PC-3 (cell line): Measurements from ENCODE around the gene CHD6. TPM values are rescaled to one million over a fixed set of nuclear protein-coding genes. Genes with fewer than 3 reads are reported as not detected.

Source experiments
- ATAC-seq: fragments of 200-7000 bp; cut with Tn5 transposase; 2 replicates; pipeline ENCODE4 v1.9.1; 2020; ENCODE audit warnings: mild to moderate bottlenecking, moderate library complexity
- BruUV-seq: library from RNA; stranded (reverse); fragments of 400-500 nt; replicated peaks from 2 replicates; lab custom pipeline; 2021; lab: Mats Ljungman, UMichigan
- CTCF ChIA-PET: fragments of 300-600 bp; sonication (Branson Sonifier 250); formaldehyde crosslinking; loops from one replicate; lab custom pipeline; 2022; ENCODE audit warnings: antibody characterized with exemption; lab: Charles Lee
- POLR2A ChIA-PET: fragments of 300-600 bp; sonication (Branson Sonifier 250); formaldehyde crosslinking; loops from one replicate; lab custom pipeline; 2022; ENCODE audit warnings: antibody characterized with exemption; ENCODE audit not compliant: unreplicated experiment; lab: Charles Lee
- DNase-seq: peaks from one replicate; pipeline ENCODE4 v3.0.0-alpha.2; 2015
- H2AFZ ChIP-seq: fragments of 300-600 bp; sonication (generic); 2 replicates; pipeline ENCODE4 v1.6.0; 2016; ENCODE audit warnings: antibody characterized with exemption, low read length
- H3F3A ChIP-seq: fragments of 300-600 bp; sonication (generic); one replicate; pipeline ENCODE4 v1.6.0; 2017; ENCODE audit warnings: antibody characterized with exemption, low read length, control low read depth, mild to moderate bottlenecking; ENCODE audit not compliant: unreplicated experiment
- H3K27ac ChIP-seq: fragments of 300-600 bp; sonication (generic); 2 replicates; pipeline ENCODE4 v1.5.1; 2016; ENCODE audit warnings: mild to moderate bottlenecking, low read length
- H3K27me3 ChIP-seq: fragments of 300-600 bp; sonication (generic); 2 replicates; pipeline ENCODE4 v1.6.1; 2016; ENCODE audit warnings: low read length, mixed read lengths
- H3K36me3 ChIP-seq: fragments of 300-600 bp; sonication (generic); 2 replicates; pipeline ENCODE4 v1.6.1; 2016; ENCODE audit warnings: low read depth, mixed run types, low read length, mixed read lengths
- H3K4me1 ChIP-seq: fragments of 300-600 bp; sonication (generic); 2 replicates; pipeline ENCODE4 v1.5.1; 2016; ENCODE audit warnings: low read length; ENCODE audit not compliant: insufficient read depth
- H3K4me2 ChIP-seq: fragments of 300-600 bp; sonication (generic); 2 replicates; pipeline ENCODE4 v1.6.0; 2016; ENCODE audit warnings: low read length
- H3K4me3 ChIP-seq: fragments of 300-600 bp; sonication (generic); 2 replicates; pipeline ENCODE4 v1.5.1; 2016; ENCODE audit warnings: mild to moderate bottlenecking, low read length, mixed read lengths
- H3K79me2 ChIP-seq: fragments of 300-600 bp; sonication (generic); 2 replicates; pipeline ENCODE4 v1.6.1; 2017; ENCODE audit warnings: low read length, mixed read lengths
- H3K9ac ChIP-seq: fragments of 300-600 bp; sonication (generic); 2 replicates; pipeline ENCODE4 v1.6.0; 2016; ENCODE audit warnings: mild to moderate bottlenecking, low read length
- H3K9me2 ChIP-seq: fragments of 300-600 bp; sonication (generic); replicated peaks from 2 replicates; pipeline ENCODE4 v1.6.1; 2016; ENCODE audit warnings: mixed run types, low read length, mixed read lengths
- H3K9me3 ChIP-seq: fragments of 300-600 bp; sonication (generic); 2 replicates; pipeline ENCODE4 v1.6.1; 2016; ENCODE audit warnings: low read length, mixed read lengths
- H4K20me1 ChIP-seq: fragments of 300-600 bp; sonication (generic); 2 replicates; pipeline ENCODE4 v1.6.1; 2016; ENCODE audit warnings: low read length, mixed read lengths
- EZH2 ChIP-seq: fragments of 300-600 bp; sonication (generic); IDR thresholded peaks from one replicate; pipeline ENCODE4 v1.6.1; 2017; ENCODE audit warnings: antibody characterized with exemption, mild to moderate bottlenecking, low read length; ENCODE audit not compliant: unreplicated experiment
- EZH2phosphoT487 ChIP-seq: fragments of 300-600 bp; sonication (generic); IDR thresholded peaks from 2 replicates; pipeline ENCODE4 v1.6.1; 2018; ENCODE audit warnings: mild to moderate bottlenecking, antibody characterized with exemption, low read length, borderline replicate concordance
- intact Hi-C: fragments of 100-400 bp; cut with micrococcal nuclease; formaldehyde crosslinking; loops from 2 replicates; pipeline ENCODE4 v1.9.0; 2023
- total RNA-seq: library from RNA; depleted of rRNA; stranded (reverse); fragments of >200 nt; gene quantifications from 2 replicates; pipeline ENCODE4 v1.2.3, GENCODE V29; 2014
- TF ChIP-seq, protein P1 (sequence below): fragments of 300-600 bp; sonication (generic); conservative IDR thresholded peaks from 2 replicates; pipeline ENCODE4 v1.5.1; 2017; ENCODE audit warnings: antibody characterized with exemption, low read depth, mild to moderate bottlenecking, low read length

The CHD6 gene
- total RNA-seq, 1 experiment from 2014 or later = 19.5 TPM

DNA sequence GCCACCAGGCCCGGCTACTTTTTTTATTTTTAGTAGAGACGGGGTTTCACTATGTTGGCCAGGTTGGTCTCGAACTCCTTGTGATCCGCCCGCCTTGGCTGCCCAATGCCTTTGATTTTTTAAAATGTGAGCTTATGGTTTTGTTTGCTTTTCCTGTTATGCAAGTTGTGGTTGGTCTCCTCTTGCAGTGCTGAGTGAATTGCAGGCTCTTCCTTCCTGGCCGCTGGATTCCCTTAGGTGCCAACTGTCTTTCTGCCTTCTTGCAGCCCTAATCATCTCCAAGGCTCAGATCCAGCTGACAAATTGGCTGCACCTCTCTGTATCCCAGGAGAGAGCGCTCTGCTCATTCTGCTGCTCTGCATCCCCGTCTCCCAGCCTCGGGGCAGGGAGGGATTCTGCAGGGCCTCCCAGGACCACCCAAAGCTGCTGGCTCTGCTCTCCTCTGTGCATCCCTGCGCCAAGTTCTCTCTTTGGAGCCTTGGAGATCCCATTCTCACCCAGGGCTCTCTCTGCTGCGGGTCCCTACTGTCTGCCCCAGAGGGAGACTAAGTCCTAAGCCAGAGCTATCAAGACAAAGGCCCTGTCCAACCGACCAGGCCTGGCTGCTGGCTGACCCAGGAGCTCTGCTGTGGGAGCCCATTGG, 237.5 kb downstream of the CHD6 start:
- TF ChIP-seq, protein P1, sequence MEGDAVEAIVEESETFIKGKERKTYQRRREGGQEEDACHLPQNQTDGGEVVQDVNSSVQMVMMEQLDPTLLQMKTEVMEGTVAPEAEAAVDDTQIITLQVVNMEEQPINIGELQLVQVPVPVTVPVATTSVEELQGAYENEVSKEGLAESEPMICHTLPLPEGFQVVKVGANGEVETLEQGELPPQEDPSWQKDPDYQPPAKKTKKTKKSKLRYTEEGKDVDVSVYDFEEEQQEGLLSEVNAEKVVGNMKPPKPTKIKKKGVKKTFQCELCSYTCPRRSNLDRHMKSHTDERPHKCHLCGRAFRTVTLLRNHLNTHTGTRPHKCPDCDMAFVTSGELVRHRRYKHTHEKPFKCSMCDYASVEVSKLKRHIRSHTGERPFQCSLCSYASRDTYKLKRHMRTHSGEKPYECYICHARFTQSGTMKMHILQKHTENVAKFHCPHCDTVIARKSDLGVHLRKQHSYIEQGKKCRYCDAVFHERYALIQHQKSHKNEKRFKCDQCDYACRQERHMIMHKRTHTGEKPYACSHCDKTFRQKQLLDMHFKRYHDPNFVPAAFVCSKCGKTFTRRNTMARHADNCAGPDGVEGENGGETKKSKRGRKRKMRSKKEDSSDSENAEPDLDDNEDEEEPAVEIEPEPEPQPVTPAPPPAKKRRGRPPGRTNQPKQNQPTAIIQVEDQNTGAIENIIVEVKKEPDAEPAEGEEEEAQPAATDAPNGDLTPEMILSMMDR = no peak
- TF ChIP-seq EZH2 (no peak), EZH2phosphoT487 (no peak)
- POLR2A ChIA-PET = no interaction called here

DNA sequence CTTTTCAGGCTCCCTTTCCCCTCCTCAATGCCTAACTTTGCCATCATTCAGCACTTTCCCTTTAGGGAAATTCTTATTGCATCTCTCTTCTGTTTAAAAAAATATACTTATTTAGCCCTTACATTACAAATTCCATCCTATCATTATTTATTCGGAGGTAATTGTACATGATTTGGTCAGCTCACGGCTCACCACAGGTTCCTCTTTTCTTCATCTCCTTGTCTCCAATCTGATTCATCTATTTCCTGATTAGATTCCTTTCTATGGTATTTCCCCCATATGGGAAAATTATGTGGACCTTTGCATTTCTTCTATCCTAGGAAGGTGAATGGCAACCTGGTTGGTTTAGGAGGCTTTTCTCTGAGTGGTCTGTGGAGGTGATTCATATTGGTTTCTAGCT, 238.6 kb downstream of the CHD6 start:
- CTCF ChIA-PET = no interaction called here

More for the DNA sequence above, 237.5 kb downstream of the CHD6 start:
- no peak overlapping the region for H2AFZ ChIP-seq
- ATAC-seq = no peak
- H3K9ac ChIP-seq = no peak overlapping the region
- H3K27ac ChIP-seq = no peak overlapping the region
- BruUV-seq = no TSS peak
- no peaks in the 10 kb centered on the region for H3K4me1 ChIP-seq
- H4K20me1 ChIP-seq = no peaks in the 10 kb centered on the region
- H3K27me3 ChIP-seq = peaks cover 32% of the 10 kb centered on the region; the same call in 1 of the 2 replicates
- no peaks in the 10 kb centered on the region for H3K36me3 ChIP-seq
- no peaks in the 10 kb centered on the region for H3K9me3 ChIP-seq
- no peak overlapping the region for H3K4me3 ChIP-seq
- CTCF ChIA-PET = no interaction called here
- no peak for DNase-seq
- intact Hi-C loops = no loop called here
- H3K9me2 ChIP-seq = no peaks in the 10 kb centered on the region
- no peaks in the 10 kb centered on the region for H3F3A ChIP-seq
- H3K4me2 ChIP-seq = no peak overlapping the region
- no peaks in the 10 kb centered on the region for H3K79me2 ChIP-seq

DNA sequence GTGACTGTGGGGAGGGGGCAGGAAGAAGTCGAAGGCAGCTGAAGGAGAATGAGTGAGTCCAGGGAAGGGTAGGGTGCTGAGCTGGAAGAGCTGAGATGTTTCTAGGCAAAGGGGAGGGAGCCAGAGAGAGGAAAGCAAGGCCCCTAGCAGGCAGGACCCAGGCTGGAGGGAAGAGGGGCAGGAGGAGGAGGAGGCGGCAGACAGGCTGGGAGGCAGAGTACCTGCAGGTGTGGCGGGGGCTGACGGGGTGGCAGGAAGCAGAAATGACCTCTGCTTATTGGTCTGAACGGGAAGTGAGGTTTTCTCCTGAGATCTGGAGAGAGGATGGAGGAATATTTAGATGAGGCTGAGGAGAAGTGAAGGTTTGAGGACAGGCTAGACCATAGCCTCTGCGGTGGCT, 240.9 kb downstream of the CHD6 start:
- ChIA-PET POLR2A (no interaction called here), CTCF (no interaction called here)
- Histone ChIP-seq H3K27me3 (peaks cover 31% of the 10 kb centered on the region), H4K20me1 (no peaks in the 10 kb centered on the region), H3K9me2 (no peaks in the 10 kb centered on the region), H3K9ac (no peak overlapping the region), H2AFZ (no peak overlapping the region), H3K4me3 (no peak overlapping the region), H3K36me3 (no peaks in the 10 kb centered on the region), H3F3A (no peaks in the 10 kb centered on the region), H3K4me2 (no peak overlapping the region), H3K4me1 (no peaks in the 10 kb centered on the region), H3K27ac (no peak overlapping the region), H3K79me2 (no peaks in the 10 kb centered on the region), H3K9me3 (no peaks in the 10 kb centered on the region)
- intact Hi-C loops = no loop called here
- TF ChIP-seq EZH2phosphoT487 (no peak), EZH2 (no peak)
- TF ChIP-seq, protein P1 = no peak
- no peak for ATAC-seq
- BruUV-seq = no TSS peak
- no peak for DNase-seq

More for the DNA sequence above, 238.6 kb downstream of the CHD6 start:
- POLR2A ChIA-PET = no interaction called here
- H3K27ac ChIP-seq = no peak overlapping the region
- BruUV-seq = no TSS peak
- H3K79me2 ChIP-seq = no peaks in the 10 kb centered on the region
- H3K4me1 ChIP-seq = no peaks in the 10 kb centered on the region
- H3K9ac ChIP-seq = no peak overlapping the region
- H3K27me3 ChIP-seq = peaks cover 32% of the 10 kb centered on the region; the same call in 1 of the 2 replicates
- DNase-seq (no peak), ATAC-seq (no peak)
- H3K4me2 ChIP-seq = no peak overlapping the region
- no peak overlapping the region for H3K4me3 ChIP-seq
- no peak overlapping the region for H2AFZ ChIP-seq
- no peaks in the 10 kb centered on the region for H3K9me3 ChIP-seq
- H3K36me3 ChIP-seq = no peaks in the 10 kb centered on the region
- intact Hi-C loops = no loop called here
- no peaks in the 10 kb centered on the region for H3K9me2 ChIP-seq
- TF ChIP-seq EZH2phosphoT487 (no peak), EZH2 (no peak)
- TF ChIP-seq, protein P1 = no peak
- H4K20me1 ChIP-seq = no peaks in the 10 kb centered on the region
- no peaks in the 10 kb centered on the region for H3F3A ChIP-seq
